OCI-LY7 (cell line): ENCODE results near the gene LSMEM2.

Experiments
- CTCF ChIP-seq: fragments of 200-600 bp; sonication (generic); conservative IDR thresholded peaks from 2 replicates; pipeline ENCODE4 v1.5.1; 2014; ENCODE audit warnings: mild to moderate bottlenecking, antibody characterized with exemption, low read length, moderate library complexity, mixed read lengths
- EZH2phosphoT487 ChIP-seq: fragments of 200-600 bp; sonication (generic); IDR thresholded peaks from 2 replicates; pipeline ENCODE4 v1.6.1; 2018; ENCODE audit warnings: low read depth, borderline replicate concordance, mild to moderate bottlenecking, mixed run types, antibody characterized with exemption, low read length, moderate library complexity, mixed read lengths

- no peak for TF ChIP-seq CTCF
- no peak for TF ChIP-seq EZH2phosphoT487
Observed at GRCh38 chr3:50276762-50277101, 2.2 kb upstream of the LSMEM2 start.
